Measurements from ENCODE around the gene TLR10.
A peak's percentile ranks its signal among the peaks of the same experiment; 100 is the strongest.

The TLR10 gene

DNA sequence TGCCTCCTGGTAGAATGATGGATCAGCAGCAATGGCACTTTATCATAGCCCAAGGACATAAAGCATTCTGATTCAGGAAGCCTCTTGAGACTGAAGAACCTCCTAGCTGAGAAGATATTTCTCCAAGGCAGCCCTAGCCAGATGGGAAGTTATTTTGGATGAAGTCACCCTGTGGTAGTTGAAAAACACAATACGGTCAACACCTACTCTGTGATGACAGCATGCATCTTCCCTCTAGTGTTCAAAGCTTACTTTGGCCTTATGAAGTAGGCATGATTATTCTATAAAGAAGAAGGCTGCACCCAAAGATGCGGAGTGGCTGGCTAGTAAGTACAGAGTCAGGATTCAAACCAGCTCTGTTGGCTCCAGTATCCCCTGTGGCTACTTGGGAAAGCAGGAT is 47.9 kb downstream of the TLR10 start:
- no peak for DNase-seq (ENCODE audit: extremely low spot score, insufficient read length, low read depth)
- FAIRE-seq: no peak

DNA sequence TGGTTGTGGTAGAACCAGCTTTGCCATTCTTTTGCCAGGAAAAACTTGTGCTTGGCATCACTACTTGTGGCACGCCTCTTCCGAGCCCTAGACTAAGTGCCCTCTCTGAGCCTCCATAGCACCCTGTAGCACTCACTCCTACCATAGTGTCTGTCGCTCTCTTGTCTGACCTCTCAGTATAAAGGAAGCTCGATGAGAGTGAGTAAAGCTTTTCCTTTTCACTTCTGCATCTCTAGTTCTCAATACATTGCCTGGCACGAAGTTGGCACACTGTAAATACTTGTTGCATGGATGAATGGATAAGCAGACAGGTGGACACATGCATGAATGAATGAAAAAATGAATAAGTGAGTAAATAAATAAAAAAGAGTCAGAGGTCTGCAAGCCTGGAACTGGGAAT is 48.3 kb downstream of the TLR10 start:
- DNase-seq (ENCODE audit: extremely low spot score, insufficient read length, low read depth): no peak
- FAIRE-seq: no peak

DNA sequence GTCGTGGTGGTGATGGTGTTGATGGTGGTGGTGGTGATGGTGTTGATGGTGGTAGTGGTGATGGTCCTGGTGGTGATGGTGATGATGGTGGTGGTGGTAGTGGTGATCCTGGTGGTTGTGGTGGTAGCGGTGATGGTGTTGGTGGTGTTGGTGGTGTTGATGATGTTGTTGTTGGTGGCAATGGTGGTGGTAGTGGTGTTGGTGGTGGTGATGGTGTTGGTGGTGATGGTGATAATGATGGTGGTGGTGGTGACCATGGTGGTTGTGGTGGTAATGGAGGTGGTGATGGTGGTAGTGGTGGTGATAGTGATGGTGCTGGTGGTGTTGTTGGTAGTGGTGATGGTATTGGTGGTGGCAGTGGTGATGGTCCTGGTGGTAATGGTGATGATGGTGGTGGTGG is 49.1 kb downstream of the TLR10 start:
- FAIRE-seq (no peak), DNase-seq (ENCODE audit: extremely low spot score, insufficient read length, low read depth) (no peak)

DNA sequence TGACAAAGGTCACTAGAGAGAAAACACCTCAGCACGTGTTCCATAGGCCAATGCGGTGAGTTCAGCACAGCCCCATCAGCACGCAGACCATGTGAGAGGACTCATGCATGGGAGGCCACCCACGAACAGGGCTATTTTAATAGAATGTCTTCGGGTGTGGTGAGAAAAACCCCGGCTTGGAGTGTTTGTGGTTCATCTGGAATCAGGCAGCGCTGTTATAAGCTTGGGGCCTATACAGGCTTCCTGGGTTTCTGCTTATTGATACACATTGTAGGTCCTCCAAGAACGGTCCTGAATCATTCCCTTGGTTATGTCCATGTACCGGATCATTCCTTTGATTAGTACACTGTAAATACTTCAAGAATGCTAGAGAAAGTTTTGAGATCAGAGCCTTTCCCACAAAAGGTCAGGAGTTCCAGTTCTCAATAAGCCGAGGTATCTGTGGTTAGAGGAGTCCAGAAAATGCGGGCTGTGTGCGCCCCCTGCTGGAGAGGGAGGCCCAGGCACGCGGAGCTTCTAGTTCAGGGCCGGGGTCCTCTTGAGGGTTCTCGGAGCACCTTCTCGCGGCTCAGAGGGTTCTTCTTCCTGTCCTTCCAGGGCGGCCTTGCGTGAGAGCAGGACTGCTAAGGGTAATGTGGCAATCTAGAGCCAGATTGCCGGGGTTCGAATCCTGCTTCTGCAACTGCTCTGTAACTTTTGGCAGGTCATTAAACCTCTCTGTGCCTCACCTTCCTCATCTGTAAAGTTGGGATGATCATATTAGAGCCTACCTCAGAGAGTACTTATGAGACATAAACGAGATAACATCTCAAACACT is 51.8 kb downstream of the TLR10 start:
- FAIRE-seq (peak; percentile 93), DNase-seq (ENCODE audit: extremely low spot score, insufficient read length, low read depth) (peak; percentile 48)

DNA sequence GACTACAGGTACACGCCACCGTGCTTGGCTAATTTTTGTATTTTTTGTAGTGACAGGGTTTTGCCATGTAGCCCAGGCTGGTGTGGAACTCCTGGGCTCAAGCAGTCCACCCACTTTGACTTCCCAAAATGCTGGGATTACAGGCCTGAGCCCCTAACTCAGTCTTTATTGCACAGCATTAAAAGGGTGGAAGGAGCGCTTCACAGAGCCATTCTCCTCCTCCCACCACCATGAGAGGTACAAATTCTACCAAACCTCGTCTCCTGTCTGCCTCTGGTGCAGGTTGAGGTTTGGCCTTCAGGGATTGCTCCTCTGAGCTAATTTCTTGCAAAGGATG is 52.3 kb downstream of the TLR10 start:
- DNase-seq (ENCODE audit: extremely low spot score, insufficient read length, low read depth): no peak
- no peak for FAIRE-seq

DNA sequence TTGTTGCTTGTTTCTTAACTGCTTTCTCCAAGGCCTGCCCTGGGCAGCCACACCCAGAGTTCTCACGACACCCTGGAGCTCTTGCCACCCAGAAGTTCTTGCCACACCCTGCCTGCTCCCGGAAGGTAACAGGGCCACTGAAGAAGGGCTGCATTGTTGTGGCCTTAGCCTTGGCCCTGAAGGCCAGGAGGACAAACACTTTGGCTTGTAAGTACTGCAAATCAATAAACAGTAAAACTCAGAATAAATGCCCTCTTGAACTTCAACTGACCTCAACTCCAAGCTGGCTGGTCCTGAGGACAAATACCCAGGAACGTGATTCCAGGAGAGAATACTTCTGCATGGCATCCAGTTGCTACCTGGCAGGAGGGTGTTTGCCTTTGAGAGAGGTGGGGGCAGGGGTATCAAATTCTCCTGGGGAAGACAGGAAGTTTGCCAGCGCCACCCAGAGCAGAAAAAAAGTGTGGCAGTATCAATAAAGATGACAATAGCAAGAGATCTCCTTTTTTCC is 54.1 kb downstream of the TLR10 start:
- FAIRE-seq (no peak), DNase-seq (ENCODE audit: extremely low spot score, insufficient read length, low read depth) (no peak)

DNA sequence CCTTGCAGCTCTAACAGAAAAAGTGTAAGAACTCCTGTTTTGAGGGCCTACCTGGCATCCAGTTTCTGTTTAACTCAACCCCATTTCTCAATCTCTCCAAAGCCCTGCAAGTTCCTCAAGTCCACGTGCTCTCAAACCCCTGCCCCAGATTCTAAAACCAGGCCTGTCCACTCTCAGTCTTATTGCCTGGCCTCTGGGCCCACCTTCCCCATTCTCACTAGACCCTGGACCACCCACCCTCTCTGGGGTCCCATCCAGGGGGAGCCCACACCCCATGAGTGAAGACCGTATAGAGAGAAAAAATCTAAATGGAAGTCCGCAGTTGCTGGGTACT is 58.3 kb downstream of the TLR10 start:
- FAIRE-seq: no peak

DNA sequence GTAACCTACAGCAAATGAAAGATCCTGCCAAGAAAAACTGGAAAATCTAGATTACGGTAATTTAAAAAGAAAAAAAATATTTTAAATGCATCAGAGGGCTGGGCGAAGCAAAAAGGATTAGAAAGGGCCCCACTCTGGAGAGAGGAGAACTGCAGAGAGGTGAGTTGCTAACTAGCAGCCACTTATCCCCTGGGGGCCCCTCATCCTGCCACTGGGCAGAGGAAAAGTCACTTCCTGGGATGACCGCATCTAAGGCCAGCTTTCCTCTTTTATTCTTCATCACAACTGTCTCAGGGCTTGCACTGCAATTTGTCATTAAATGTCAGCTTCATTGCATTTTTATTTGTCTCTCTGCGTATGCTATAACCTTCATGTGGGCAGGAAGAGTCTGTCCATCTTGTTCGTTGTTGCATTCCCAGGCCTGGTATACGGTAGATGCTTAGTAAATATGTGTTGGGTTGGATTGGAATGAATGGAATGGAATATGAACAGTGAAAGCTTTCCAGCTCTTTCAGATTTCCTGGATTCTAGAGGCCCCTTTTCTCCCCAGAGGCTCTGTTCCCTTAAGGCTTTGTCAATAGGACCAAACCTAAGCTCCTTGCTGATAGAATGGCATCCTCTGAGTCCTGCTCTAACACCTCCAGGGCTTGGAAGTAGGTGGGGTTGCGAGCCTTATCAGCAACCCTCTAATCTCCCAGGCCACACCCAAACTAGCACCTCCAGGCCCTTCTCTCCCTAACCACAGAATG is 58.9 kb downstream of the TLR10 start:
- DNase-seq (ENCODE audit: extremely low spot score, insufficient read length, low read depth): no peak
- FAIRE-seq: no peak

More for the DNA sequence above, 58.3 kb downstream of the TLR10 start:
- no peak for DNase-seq (ENCODE audit: extremely low spot score, insufficient read length, low read depth)

DNA sequence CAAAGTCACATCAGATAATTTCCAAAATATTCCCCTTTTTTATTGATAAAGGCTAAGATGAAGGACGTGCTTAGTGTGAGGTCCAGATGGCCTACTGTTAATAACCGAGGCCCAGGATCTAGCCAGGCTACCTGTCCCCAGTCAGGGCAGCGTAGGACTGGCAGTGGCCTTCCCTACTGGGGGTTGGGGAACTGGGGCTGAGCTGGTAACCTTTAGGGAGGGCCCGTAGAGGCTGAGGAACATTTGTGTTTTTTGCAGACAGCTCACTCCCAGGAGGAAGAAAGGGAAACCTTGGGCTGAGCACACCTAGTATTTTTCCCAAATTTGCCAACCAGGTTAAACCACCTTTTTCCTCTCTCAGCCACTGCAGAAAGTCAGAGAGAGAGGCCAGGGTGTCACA is 59.7 kb downstream of the TLR10 start:
- DNase-seq (ENCODE audit: extremely low spot score, insufficient read length, low read depth): no peak
- no peak for FAIRE-seq

Data from GM18507 (cell line).